Activated naive CD8-positive, alpha-beta T cell treated with anti-CD3 and anti-CD28 coated beads for 36 hours (primary cell): ENCODE data around the gene PNPLA7. TPM values are rescaled to one million over a fixed set of nuclear protein-coding genes. Genes with fewer than 3 reads are reported as not detected.

Experiments
- DNase-seq: peaks from one replicate; pipeline ENCODE4 v3.0.0; 2021
- H3K27ac Mint-ChIP-seq: one replicate; pipeline ENCODE4 v1.8.0; 2022; ENCODE audit warnings: mild to moderate bottlenecking, moderate library complexity, mixed read lengths
- H3K27me3 Mint-ChIP-seq: one replicate; pipeline ENCODE4 v1.8.0; 2022; ENCODE audit warnings: mild to moderate bottlenecking, mixed read lengths
- H3K36me3 Mint-ChIP-seq: one replicate; pipeline ENCODE4 v1.8.0; 2021; ENCODE audit warnings: mild to moderate bottlenecking, mixed read lengths
- H3K4me1 Mint-ChIP-seq: one replicate; pipeline ENCODE4 v1.8.0; 2021; ENCODE audit warnings: mixed read lengths
- H3K4me3 Mint-ChIP-seq: one replicate; pipeline ENCODE4 v1.8.0; 2022; ENCODE audit warnings: mild to moderate bottlenecking, moderate library complexity, mixed read lengths
- H3K9me3 Mint-ChIP-seq: one replicate; pipeline ENCODE4 v1.8.0; 2022; ENCODE audit warnings: mixed read lengths
- total RNA-seq, 2 experiments: library from RNA; stranded (reverse); gene quantifications; one replicate each; pipeline ENCODE4 v1.2.3, GENCODE V29; 2021

Gene PNPLA7
- total RNA-seq, 2 experiments from 2014 or later, result 2.5 to 2.9 TPM

- Mint-ChIP-seq H3K4me3 (peak overlapping the region; percentile 82), H3K36me3 (peaks cover 4% of the 10 kb centered on the region), H3K9me3 (no peaks in the 10 kb centered on the region), H3K4me1 (peaks cover 9% of the 10 kb centered on the region), H3K27ac (peak overlapping the region; percentile 94), H3K27me3 (no peaks in the 10 kb centered on the region)
- no peak for DNase-seq
These were observed 87.7 kb downstream of the PNPLA7 start for GRCh38 chr9:137462396-137462985.

GRCh38 chr9:137461663-137462395 lies 88.4 kb downstream of the PNPLA7 start:
- peak; percentile 93 for DNase-seq
- Mint-ChIP-seq H3K27me3 (no peaks in the 10 kb centered on the region), H3K27ac (peak overlapping the region; percentile 94), H3K36me3 (peaks cover 4% of the 10 kb centered on the region), H3K9me3 (no peaks in the 10 kb centered on the region), H3K4me1 (peaks cover 9% of the 10 kb centered on the region), H3K4me3 (peak overlapping the region; percentile 82)

GRCh38 chr9:137461316-137461662 lies 88.9 kb downstream of the PNPLA7 start:
- Mint-ChIP-seq H3K4me3 (peak overlapping the region; percentile 61), H3K4me1 (peaks cover 11% of the 10 kb centered on the region), H3K36me3 (peaks cover 6% of the 10 kb centered on the region), H3K9me3 (no peaks in the 10 kb centered on the region), H3K27ac (peak overlapping the region; percentile 34), H3K27me3 (no peaks in the 10 kb centered on the region)
- no peak for DNase-seq

- H3K4me3 Mint-ChIP-seq, result peak overlapping the region; percentile 61
- DNase-seq, result no peak
- H3K4me1 Mint-ChIP-seq, result peaks cover 14% of the 10 kb centered on the region
- H3K27me3 Mint-ChIP-seq, result no peaks in the 10 kb centered on the region
- peaks cover 9% of the 10 kb centered on the region for H3K36me3 Mint-ChIP-seq
- no peaks in the 10 kb centered on the region for H3K9me3 Mint-ChIP-seq
- H3K27ac Mint-ChIP-seq, result peak overlapping the region; percentile 34
These were observed 89.6 kb downstream of the PNPLA7 start for GRCh38 chr9:137460363-137461315.

GRCh38 chr9:137459601-137460362 lies 90.4 kb downstream of the PNPLA7 start:
- H3K4me3 Mint-ChIP-seq, result peak overlapping the region; percentile 59
- H3K4me1 Mint-ChIP-seq, result peaks cover 14% of the 10 kb centered on the region
- H3K36me3 Mint-ChIP-seq, result peaks cover 13% of the 10 kb centered on the region
- H3K27ac Mint-ChIP-seq, result peak overlapping the region; percentile 81
- DNase-seq, result no peak
- no peaks in the 10 kb centered on the region for H3K9me3 Mint-ChIP-seq
- H3K27me3 Mint-ChIP-seq, result no peaks in the 10 kb centered on the region

GRCh38 chr9:137459152-137459600 lies 91.0 kb downstream of the PNPLA7 start, which contains the start of gene NSMF:
Gene NSMF, minus strand, starts transcription at chr9:137459334. Its CDS starts 232 bp downstream, at chr9:137459102.
- Mint-ChIP-seq H3K36me3 (peaks cover 18% of the 10 kb centered on the region), H3K27me3 (no peaks in the 10 kb centered on the region), H3K9me3 (no peaks in the 10 kb centered on the region), H3K4me3 (peak within 1 kb of the TSS; percentile 65), H3K27ac (peak within 1 kb of the TSS; percentile 81), H3K4me1 (peaks cover 17% of the 10 kb centered on the region)
- peak; percentile 97 for DNase-seq

- Mint-ChIP-seq H3K27me3 (no peaks in the 10 kb centered on the region), H3K4me3 (peak overlapping the region; percentile 65), H3K27ac (no peak overlapping the region), H3K9me3 (no peaks in the 10 kb centered on the region), H3K36me3 (peaks cover 22% of the 10 kb centered on the region), H3K4me1 (peaks cover 17% of the 10 kb centered on the region)
- DNase-seq, result no peak
These were observed 91.7 kb downstream of the PNPLA7 start for GRCh38 chr9:137458194-137459151.

GRCh38 chr9:137457406-137458193 lies 92.6 kb downstream of the PNPLA7 start:
- Mint-ChIP-seq H3K4me1 (peaks cover 13% of the 10 kb centered on the region), H3K4me3 (peak overlapping the region; percentile 56), H3K9me3 (no peaks in the 10 kb centered on the region), H3K36me3 (peaks cover 27% of the 10 kb centered on the region), H3K27ac (no peak overlapping the region), H3K27me3 (no peaks in the 10 kb centered on the region)
- DNase-seq, result no peak

GRCh38 chr9:137456864-137457405 lies 93.3 kb downstream of the PNPLA7 start:
- no peaks in the 10 kb centered on the region for H3K9me3 Mint-ChIP-seq
- no peak overlapping the region for H3K4me3 Mint-ChIP-seq
- no peaks in the 10 kb centered on the region for H3K27me3 Mint-ChIP-seq
- DNase-seq, result no peak
- peaks cover 34% of the 10 kb centered on the region for H3K36me3 Mint-ChIP-seq
- no peak overlapping the region for H3K27ac Mint-ChIP-seq
- peaks cover 12% of the 10 kb centered on the region for H3K4me1 Mint-ChIP-seq

GRCh38 chr9:137456061-137456863 lies 93.9 kb downstream of the PNPLA7 start:
- Mint-ChIP-seq H3K4me3 (no peak overlapping the region), H3K9me3 (no peaks in the 10 kb centered on the region), H3K4me1 (peaks cover 12% of the 10 kb centered on the region), H3K27ac (no peak overlapping the region), H3K36me3 (peaks cover 38% of the 10 kb centered on the region), H3K27me3 (no peaks in the 10 kb centered on the region)
- no peak for DNase-seq

- Mint-ChIP-seq H3K9me3 (peaks cover 3% of the 10 kb centered on the region), H3K27ac (no peak overlapping the region), H3K36me3 (peaks cover 43% of the 10 kb centered on the region), H3K4me1 (peaks cover 16% of the 10 kb centered on the region), H3K27me3 (no peaks in the 10 kb centered on the region), H3K4me3 (no peak overlapping the region)
- no peak for DNase-seq
These were observed 94.7 kb downstream of the PNPLA7 start for GRCh38 chr9:137455359-137455991.
